Colon (tissue), 2 donors: ENCODE results near the gene ATP8B1.
A peak's percentile ranks its signal among the peaks of the same experiment; 100 is the strongest.

ENCODE experiments used
- FAIRE-seq: peaks from 2 replicates; lab custom pipeline; 2012; peaks lifted over from hg19 to GRCh38; lab: Jason Lieb, UNC
- donor health status: control.
- donor health status: control.

Gene ATP8B1

GRCh38 chr18:57792631-57793301 is 10.3 kb downstream of the ATP8B1 start:
- no peak for FAIRE-seq

GRCh38 chr18:57791911-57792310 is 11.2 kb downstream of the ATP8B1 start:
- FAIRE-seq: no peak

- FAIRE-seq: no peak
Observed at GRCh38 chr18:57791192-57791591, 11.9 kb downstream of the ATP8B1 start.

- FAIRE-seq: no peak
Observed at GRCh38 chr18:57790316-57790715, 12.8 kb downstream of the ATP8B1 start.

GRCh38 chr18:57789759-57790158 is 13.4 kb downstream of the ATP8B1 start:
- no peak for FAIRE-seq

- FAIRE-seq: no peak
Observed at GRCh38 chr18:57789090-57789489, 14.0 kb downstream of the ATP8B1 start.

- FAIRE-seq: peak; percentile 92
Observed at GRCh38 chr18:57787068-57787685, 15.9 kb downstream of the ATP8B1 start.

GRCh38 chr18:57785751-57786437 is 17.2 kb downstream of the ATP8B1 start:
- FAIRE-seq: no peak

- FAIRE-seq: no peak
Observed at GRCh38 chr18:57784801-57785114, 18.4 kb downstream of the ATP8B1 start.

GRCh38 chr18:57784034-57784800 is 18.9 kb downstream of the ATP8B1 start:
- FAIRE-seq: no peak

GRCh38 chr18:57782049-57782448 is 21.1 kb downstream of the ATP8B1 start:
- no peak for FAIRE-seq

- FAIRE-seq: no peak
Observed at GRCh38 chr18:57780706-57781347, 22.3 kb downstream of the ATP8B1 start.

- FAIRE-seq: no peak
Observed at GRCh38 chr18:57780318-57780705, 22.8 kb downstream of the ATP8B1 start.

- FAIRE-seq: no peak
Observed at GRCh38 chr18:57776767-57777166, 26.3 kb downstream of the ATP8B1 start.

- FAIRE-seq: no peak
Observed at GRCh38 chr18:57776354-57776753, 26.8 kb downstream of the ATP8B1 start.

GRCh38 chr18:57775937-57776336 is 27.2 kb downstream of the ATP8B1 start:
- FAIRE-seq: no peak

- no peak for FAIRE-seq
Observed at GRCh38 chr18:57772387-57772799, 30.7 kb downstream of the ATP8B1 start.

GRCh38 chr18:57771626-57772025 is 31.5 kb downstream of the ATP8B1 start:
- no peak for FAIRE-seq

- no peak for FAIRE-seq
Observed at GRCh38 chr18:57771193-57771592, 31.9 kb downstream of the ATP8B1 start.

GRCh38 chr18:57768537-57769326 is 34.4 kb downstream of the ATP8B1 start:
- FAIRE-seq: peak; percentile 41

- no peak for FAIRE-seq
Observed at GRCh38 chr18:57767259-57768050, 35.7 kb downstream of the ATP8B1 start.
